Measurements from ENCODE around the gene QSER1.
"Not testable (repeated sequence)": the region's sequence is repeated elsewhere in the genome, so short reads cannot be mapped to it uniquely, and the experiment has no call there.

The QSER1 gene

DNA sequence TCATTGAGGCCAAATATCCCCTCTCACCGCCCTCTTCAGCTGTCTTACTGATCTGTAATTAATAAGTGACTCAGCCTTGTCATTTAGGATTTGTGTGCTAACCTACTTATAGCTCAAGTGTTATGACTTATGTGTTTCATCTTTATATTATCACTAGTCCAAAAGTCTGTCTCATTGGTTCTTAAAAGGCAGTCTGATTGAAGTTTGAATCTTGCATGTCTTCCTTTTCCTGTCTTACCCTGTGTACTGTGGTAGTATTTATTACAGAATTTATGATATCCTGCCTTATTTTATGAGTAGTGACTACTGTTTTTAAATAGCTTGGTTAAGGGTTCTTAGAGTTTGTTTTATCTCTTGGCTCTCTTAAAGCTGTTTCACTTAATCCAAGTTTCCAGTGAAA, 129.3 kb downstream of the QSER1 start:
- DNase-seq (ENCODE audit: low read depth in 1 of 2, low spot score in 1 of 2): no peak
- TF ChIP-seq JUND (IDR thresholded peaks at IDR 0.05; ENCODE audit: low read depth): no peak
- in situ Hi-C loops (cut with HindIII; ENCODE audit: low pct_unique_long_range_greater_than_20kb, low sequenced_read_pairs): no loop called here

- no peak for DNase-seq (ENCODE audit: low read depth in 1 of 2, low spot score in 1 of 2)
- TF ChIP-seq JUND (IDR thresholded peaks at IDR 0.05; ENCODE audit: low read depth): no peak
- in situ Hi-C loops (cut with HindIII; ENCODE audit: low pct_unique_long_range_greater_than_20kb, low sequenced_read_pairs): no loop called here
Measured at GRCh38 chr11:33025339-33025722, 132.7 kb downstream of the QSER1 start.

- in situ Hi-C loops (cut with HindIII; ENCODE audit: low pct_unique_long_range_greater_than_20kb, low sequenced_read_pairs): no loop called here
- no peak for TF ChIP-seq JUND (IDR thresholded peaks at IDR 0.05; ENCODE audit: low read depth)
- no peak for DNase-seq (ENCODE audit: low read depth in 1 of 2, low spot score in 1 of 2)
Measured at GRCh38 chr11:33027233-33027632, 134.6 kb downstream of the QSER1 start.

DNA sequence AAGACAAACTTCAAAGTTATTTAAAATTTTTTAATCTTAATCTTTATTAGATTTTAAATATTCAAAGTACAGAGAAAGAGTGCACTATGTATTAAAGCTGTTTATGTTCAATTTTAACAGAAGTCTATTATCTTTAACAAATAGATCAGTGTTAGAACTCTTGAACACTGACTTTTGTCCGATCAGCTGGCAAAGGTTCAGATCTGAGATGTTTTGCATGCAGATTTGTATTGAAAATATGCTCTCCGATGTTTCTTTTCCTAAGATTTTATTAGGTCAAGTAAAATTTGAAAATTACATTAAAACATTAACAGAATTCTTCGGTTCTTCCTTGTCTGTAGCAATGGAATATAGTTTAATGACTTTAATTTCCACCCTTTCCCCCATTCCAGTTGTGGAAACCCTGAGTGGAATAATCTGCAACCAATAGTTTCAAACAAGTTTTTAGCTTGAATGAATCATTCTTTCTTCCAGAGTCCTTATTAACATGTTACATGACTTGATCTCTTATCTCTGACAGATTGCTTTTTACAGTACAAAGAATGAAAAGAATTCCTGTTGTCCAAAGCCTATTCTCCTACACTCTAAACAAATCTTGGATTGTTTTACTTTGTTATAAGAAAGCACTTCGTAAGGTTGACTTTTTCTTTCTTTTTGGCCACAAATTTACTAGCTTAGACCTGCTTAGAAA, 135.4 kb downstream of the QSER1 start:
- in situ Hi-C loops (cut with HindIII; ENCODE audit: low pct_unique_long_range_greater_than_20kb, low sequenced_read_pairs): no loop called here
- TF ChIP-seq JUND (IDR thresholded peaks at IDR 0.05; ENCODE audit: low read depth): no peak
- DNase-seq (ENCODE audit: low read depth in 1 of 2, low spot score in 1 of 2): no peak

- in situ Hi-C loops (cut with HindIII; ENCODE audit: low pct_unique_long_range_greater_than_20kb, low sequenced_read_pairs): no loop called here
- DNase-seq (ENCODE audit: low read depth in 1 of 2, low spot score in 1 of 2): no peak
- TF ChIP-seq JUND (IDR thresholded peaks at IDR 0.05; ENCODE audit: low read depth): no peak
Measured at GRCh38 chr11:33028537-33028914, 135.9 kb downstream of the QSER1 start.

GRCh38 chr11:33029218-33029617, 136.6 kb downstream of the QSER1 start:
- DNase-seq (ENCODE audit: low read depth in 1 of 2, low spot score in 1 of 2); in situ Hi-C loops (cut with HindIII; ENCODE audit: low pct_unique_long_range_greater_than_20kb, low sequenced_read_pairs): not testable (repeated sequence)

Measured in T47D (cell line).